GM12873 (cell line): ENCODE measurements around the gene POU3F3.

Source experiments
- TF ChIP-seq, protein P1 (sequence below): IDR thresholded peaks from 2 replicates; pipeline ENCODE4 v1.5.1; 2012; ENCODE audit warnings: low read depth, mild to moderate bottlenecking, moderate library complexity, low read length, control low read depth; ENCODE audit not compliant: insufficient read depth; ENCODE audit errors: missing control alignments

POU3F3 gene

GRCh38 chr2:104875262-104875661 is 21.3 kb downstream of the POU3F3 start:
- TF ChIP-seq, protein P1, sequence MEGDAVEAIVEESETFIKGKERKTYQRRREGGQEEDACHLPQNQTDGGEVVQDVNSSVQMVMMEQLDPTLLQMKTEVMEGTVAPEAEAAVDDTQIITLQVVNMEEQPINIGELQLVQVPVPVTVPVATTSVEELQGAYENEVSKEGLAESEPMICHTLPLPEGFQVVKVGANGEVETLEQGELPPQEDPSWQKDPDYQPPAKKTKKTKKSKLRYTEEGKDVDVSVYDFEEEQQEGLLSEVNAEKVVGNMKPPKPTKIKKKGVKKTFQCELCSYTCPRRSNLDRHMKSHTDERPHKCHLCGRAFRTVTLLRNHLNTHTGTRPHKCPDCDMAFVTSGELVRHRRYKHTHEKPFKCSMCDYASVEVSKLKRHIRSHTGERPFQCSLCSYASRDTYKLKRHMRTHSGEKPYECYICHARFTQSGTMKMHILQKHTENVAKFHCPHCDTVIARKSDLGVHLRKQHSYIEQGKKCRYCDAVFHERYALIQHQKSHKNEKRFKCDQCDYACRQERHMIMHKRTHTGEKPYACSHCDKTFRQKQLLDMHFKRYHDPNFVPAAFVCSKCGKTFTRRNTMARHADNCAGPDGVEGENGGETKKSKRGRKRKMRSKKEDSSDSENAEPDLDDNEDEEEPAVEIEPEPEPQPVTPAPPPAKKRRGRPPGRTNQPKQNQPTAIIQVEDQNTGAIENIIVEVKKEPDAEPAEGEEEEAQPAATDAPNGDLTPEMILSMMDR, result no peak

DNA sequence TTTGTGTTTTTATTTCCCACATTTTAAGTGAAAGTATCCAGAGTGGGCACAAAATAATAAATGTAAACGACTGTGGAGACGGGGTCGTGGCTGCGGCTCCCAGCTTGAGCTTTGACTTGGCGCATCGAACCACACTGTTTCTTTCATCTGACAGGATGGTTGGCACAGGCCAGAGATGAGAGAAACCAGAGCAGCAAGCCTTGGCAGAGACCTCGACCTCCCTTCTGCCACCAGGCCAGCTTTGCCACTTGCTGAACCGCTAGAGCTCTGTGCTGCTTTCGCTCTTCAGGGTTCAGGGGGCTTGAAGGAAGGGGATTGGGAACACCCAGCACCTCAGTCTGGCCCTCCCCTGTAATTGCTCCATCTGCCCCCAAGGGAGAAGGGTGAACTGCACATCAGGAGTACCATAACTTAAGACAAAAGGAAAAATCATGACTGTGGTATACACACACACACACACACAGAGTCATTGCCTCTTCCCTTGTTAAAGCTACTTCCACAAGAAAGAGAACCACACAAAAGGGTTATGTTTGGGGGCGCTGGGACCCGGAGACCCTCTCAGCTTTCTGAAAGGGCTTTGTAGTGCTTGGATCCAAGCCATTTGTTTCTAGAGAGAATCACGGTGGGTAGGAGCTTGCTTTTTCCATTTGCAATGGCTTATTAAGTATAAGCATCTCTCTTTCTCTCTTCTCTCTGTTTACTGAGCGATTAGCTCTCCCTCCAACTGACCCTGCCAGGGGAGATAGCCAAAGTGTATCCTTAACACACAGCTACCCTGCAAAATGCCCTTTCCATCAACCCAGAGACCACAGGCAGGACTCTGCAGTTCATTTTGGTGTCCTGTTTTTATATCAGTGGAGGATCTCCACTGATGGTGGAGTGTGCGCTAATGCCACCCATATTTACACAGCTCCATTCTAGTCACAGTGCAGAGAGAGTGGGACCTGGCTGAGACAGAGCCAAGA is 23.0 kb downstream of the POU3F3 start:
- TF ChIP-seq, protein P1, result no peak

GRCh38 chr2:104878863-104879512 is 25.1 kb downstream of the POU3F3 start:
- TF ChIP-seq, protein P1, result no peak

DNA sequence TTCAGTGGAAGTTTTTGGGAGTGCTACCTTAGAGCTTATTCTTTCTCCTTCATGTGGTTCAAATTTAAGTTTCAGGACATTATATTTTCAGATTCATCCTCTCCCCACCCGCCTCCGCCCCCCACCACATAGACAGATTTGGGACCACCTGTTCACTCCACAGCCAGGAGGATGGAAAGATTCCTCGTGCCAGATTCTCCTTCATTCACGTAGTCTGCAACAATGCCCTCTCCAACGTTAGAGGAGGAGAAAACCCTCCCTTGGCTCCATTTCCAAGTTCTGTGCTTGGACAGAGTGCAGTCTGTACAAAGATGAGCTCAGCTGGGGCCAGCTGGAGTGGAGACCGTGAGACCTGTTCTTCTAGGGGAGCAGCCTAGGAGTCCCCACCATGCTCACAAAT is 26.2 kb downstream of the POU3F3 start:
- TF ChIP-seq, protein P1, result no peak

GRCh38 chr2:104883357-104883756 is 29.4 kb downstream of the POU3F3 start:
- TF ChIP-seq, protein P1, result no peak

DNA sequence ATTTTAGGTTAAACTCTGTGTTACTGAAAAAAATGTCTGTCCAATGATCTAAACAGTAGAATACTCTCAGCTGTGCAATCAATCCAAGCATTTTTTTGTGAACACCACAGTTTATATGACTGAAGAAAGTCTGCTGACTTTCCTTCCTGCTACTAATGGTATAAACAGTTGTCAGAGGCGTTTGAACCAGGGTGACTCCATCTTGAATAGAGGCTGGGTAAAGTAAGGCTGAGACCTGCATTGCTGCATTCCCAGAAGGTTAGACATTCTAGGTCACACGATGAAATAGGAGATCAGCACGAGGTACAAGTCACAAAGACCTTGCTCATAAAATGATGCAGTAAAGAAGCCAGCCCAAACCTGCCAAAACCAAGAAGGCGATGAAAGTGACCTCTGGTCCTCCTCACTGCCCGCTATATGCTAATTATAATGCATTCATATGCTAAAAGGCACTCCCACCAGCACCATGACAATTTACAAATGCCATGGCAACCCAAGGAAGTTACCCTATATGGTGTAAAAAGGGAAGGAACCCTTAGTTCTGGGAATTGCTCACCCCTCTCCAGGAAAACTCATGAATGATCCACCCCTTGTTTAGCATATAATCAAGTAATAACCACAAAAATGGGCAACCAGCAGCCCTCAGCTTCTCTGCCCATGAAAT is 31.3 kb downstream of the POU3F3 start:
- TF ChIP-seq, protein P1, result no peak

DNA sequence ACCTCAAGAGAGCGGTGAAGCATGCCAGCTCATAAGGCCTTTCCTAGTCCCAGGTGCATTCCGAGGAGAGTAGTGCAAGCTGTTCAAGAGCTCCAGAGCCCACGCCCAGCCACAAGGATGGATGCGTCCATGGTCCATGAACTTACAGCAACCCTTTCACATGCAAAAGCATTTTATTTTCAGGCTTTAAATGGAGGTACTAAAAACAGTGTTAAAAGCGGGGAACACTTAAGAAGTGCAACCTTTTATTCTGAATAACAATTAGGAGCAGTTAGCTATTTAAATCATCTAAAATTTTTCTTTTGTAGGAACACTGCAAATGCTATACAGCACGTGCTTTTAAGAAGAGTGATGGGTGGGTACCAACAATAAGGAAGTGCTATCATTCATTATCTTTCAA is 33.8 kb downstream of the POU3F3 start:
- TF ChIP-seq, protein P1, result no peak
